ENCODE measurements around the gene CACNA1D. TPM values are rescaled to one million over a fixed set of nuclear protein-coding genes. Genes with fewer than 3 reads are reported as not detected.

The CACNA1D gene
- total RNA-seq, 2 experiments from 2014 or later: not detected

DNA sequence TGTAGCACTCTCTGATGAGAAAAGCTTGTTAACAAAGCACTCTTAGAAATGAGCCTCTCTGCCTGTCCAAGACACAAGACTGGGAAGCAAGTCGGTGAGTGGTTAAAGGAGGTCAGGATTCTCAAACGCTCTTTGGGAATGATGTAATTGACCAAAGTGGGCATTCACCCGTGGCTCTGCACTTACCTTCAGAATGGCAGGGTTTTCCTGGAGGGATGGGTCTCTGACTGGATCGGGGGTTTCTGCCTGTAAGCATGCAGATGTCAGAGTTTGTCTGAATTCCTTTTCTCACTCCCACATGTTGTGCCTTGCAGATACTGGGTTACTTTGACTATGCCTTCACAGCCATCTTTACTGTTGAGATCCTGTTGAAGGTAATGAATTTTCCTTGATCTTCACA, 245.6 kb downstream of the CACNA1D start:
- Mint-ChIP-seq H3K9me3 (no peaks in the 10 kb centered on the region), H3K27me3 (peaks cover 2% of the 10 kb centered on the region), H3K36me3 (ENCODE audit: low read depth) (no peaks in the 10 kb centered on the region), H3K4me3 (no peak overlapping the region), H3K27ac (no peak overlapping the region), H3K4me1 (ENCODE audit: low read depth) (no peaks in the 10 kb centered on the region)
- DNase-seq (no peak), ATAC-seq (no peak)
- CTCF ChIA-PET: no interaction called here
- POLR2A ChIA-PET: no interaction called here
- intact Hi-C loops (cut with micrococcal nuclease): no loop called here
- TF ChIP-seq, protein P1, sequence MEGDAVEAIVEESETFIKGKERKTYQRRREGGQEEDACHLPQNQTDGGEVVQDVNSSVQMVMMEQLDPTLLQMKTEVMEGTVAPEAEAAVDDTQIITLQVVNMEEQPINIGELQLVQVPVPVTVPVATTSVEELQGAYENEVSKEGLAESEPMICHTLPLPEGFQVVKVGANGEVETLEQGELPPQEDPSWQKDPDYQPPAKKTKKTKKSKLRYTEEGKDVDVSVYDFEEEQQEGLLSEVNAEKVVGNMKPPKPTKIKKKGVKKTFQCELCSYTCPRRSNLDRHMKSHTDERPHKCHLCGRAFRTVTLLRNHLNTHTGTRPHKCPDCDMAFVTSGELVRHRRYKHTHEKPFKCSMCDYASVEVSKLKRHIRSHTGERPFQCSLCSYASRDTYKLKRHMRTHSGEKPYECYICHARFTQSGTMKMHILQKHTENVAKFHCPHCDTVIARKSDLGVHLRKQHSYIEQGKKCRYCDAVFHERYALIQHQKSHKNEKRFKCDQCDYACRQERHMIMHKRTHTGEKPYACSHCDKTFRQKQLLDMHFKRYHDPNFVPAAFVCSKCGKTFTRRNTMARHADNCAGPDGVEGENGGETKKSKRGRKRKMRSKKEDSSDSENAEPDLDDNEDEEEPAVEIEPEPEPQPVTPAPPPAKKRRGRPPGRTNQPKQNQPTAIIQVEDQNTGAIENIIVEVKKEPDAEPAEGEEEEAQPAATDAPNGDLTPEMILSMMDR (IDR thresholded peaks at IDR 0.05): no peak

DNA sequence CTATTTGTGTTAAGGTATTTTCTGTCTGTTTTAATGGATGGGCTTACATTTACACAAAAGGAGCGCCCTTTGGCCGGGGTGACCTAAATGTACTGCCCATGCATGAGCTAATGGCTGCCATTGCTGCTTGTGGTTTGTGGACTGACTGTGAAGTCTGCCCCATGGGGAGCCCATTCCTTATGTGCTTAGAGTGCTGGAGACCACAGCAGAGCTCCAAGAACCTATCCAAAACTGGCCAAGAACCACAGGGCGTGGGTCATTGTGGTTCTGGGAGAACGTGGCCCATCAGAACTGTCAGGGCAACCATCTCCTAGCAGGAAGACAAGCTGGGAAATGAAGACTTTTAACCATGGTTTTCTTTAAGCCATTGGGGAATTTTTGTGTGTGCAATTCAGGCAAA, 246.5 kb downstream of the CACNA1D start:
- no peak overlapping the region for H3K4me3 Mint-ChIP-seq
- no peaks in the 10 kb centered on the region for H3K4me1 Mint-ChIP-seq (ENCODE audit: low read depth)
- peaks cover 2% of the 10 kb centered on the region for H3K27me3 Mint-ChIP-seq
- no peak overlapping the region for H3K27ac Mint-ChIP-seq
- no peak for DNase-seq
- intact Hi-C loops (cut with micrococcal nuclease): no loop called here
- no peaks in the 10 kb centered on the region for H3K9me3 Mint-ChIP-seq
- ChIA-PET POLR2A (interaction anchor here (1.2 kb wide), 2 partner anchors 10 to 129 kb away, joined by 3 read pairs; no protein-coding TSS in a partner anchor), CTCF (no interaction called here)
- no peak for ATAC-seq
- H3K36me3 Mint-ChIP-seq (ENCODE audit: low read depth): no peaks in the 10 kb centered on the region
- TF ChIP-seq, protein P1 (IDR thresholded peaks at IDR 0.05): no peak

DNA sequence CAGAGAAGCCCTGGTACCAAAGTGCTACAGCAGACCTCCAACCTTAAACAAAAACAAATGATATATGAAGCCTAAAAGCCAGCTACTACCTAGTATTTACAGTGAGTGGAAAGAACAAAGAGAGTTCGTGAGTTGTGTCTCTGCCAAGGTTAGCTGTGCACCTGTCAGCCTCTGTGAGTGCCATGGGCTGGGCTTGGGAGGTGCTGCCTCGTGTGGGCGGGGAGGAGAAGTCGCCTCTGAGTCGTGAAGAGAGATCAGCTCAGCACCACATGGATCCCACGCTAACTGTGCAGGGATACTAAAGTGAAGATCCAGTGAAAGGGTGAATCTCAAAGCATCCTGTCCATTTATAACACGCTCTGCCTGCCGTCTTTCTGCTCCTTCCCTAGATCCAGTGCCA, 249.9 kb downstream of the CACNA1D start:
- CTCF ChIA-PET: no interaction called here
- intact Hi-C loops (cut with micrococcal nuclease): no loop called here
- Mint-ChIP-seq H3K4me3 (no peak overlapping the region), H3K27me3 (peaks cover 2% of the 10 kb centered on the region), H3K27ac (no peak overlapping the region), H3K36me3 (ENCODE audit: low read depth) (no peaks in the 10 kb centered on the region), H3K4me1 (ENCODE audit: low read depth) (no peaks in the 10 kb centered on the region), H3K9me3 (no peaks in the 10 kb centered on the region)
- DNase-seq (no peak), ATAC-seq (no peak)
- POLR2A ChIA-PET: no interaction called here
- TF ChIP-seq, protein P1 (IDR thresholded peaks at IDR 0.05): no peak

DNA sequence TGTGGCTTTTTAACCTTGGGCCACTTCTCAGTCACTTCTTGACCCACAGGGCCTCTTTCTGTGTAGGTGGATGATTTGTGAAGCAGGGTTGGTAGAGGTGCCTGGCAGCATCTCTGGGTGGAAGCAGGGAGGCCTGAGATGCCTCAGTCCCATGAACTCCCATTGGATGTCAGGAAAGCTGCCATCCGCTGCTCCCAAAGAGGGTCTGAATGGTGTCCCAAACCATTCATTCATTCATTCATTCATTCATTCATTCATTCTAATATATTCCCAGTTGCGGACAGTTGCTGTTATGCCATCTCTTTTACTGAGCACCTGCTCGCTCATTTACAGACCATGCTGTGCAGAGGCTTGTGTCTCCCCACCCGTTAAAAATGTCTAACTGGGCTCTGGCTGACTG, 253.1 kb downstream of the CACNA1D start:
- H3K4me1 Mint-ChIP-seq (ENCODE audit: low read depth): no peaks in the 10 kb centered on the region
- ATAC-seq (no peak), DNase-seq (no peak)
- no peak overlapping the region for H3K27ac Mint-ChIP-seq
- no peaks in the 10 kb centered on the region for H3K9me3 Mint-ChIP-seq
- H3K36me3 Mint-ChIP-seq (ENCODE audit: low read depth): no peaks in the 10 kb centered on the region
- POLR2A ChIA-PET: no interaction called here
- intact Hi-C loops (cut with micrococcal nuclease): no loop called here
- no peaks in the 10 kb centered on the region for H3K27me3 Mint-ChIP-seq
- TF ChIP-seq, protein P1 (IDR thresholded peaks at IDR 0.05): no peak
- H3K4me3 Mint-ChIP-seq: no peak overlapping the region
- CTCF ChIA-PET: no interaction called here

DNA sequence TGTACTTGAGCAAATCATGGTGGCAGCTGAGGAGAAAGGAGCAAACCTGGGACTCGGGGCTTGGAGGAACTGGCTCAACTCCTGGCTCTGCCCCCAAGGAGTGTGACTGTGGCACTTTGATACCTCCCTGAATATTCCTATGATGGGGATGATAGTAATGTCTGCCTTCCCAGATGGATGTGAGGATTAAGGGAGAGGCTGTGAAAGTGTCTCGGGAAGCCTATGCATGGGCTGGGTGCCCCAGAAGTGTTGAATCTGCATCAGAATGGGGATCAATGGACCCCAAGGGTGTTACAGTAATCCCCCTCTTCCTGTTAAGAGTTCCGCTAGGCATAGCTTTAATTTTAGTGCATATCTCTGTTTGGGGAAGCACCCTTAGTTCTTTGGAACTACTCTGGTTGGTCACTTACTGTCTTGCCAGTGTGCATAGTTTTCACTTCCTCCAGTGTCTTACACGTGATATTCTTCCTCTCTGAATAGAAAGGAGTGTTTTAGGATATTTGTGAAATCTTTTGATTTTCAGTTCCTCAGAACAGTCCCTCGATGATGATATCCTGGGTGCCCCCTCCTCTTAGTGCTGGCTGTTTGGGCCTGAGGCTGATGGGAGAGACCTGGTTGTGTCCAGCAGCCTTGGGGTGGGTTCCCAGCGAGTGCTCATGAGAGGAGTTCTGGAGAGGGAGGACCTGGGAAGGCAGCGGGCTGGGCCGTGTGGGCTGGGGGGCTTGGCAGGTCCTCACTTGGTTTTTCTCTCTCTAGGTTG, 254.3 kb downstream of the CACNA1D start:
- TF ChIP-seq, protein P1 (IDR thresholded peaks at IDR 0.05): no peak
- Mint-ChIP-seq H3K36me3 (ENCODE audit: low read depth) (no peaks in the 10 kb centered on the region), H3K4me3 (no peak overlapping the region), H3K4me1 (ENCODE audit: low read depth) (peaks cover 5% of the 10 kb centered on the region), H3K27ac (no peak overlapping the region), H3K27me3 (no peaks in the 10 kb centered on the region), H3K9me3 (no peaks in the 10 kb centered on the region)
- intact Hi-C loops (cut with micrococcal nuclease): no loop called here
- ATAC-seq (no peak), DNase-seq (no peak)
- CTCF ChIA-PET: no interaction called here
- POLR2A ChIA-PET: no interaction called here

Data from activated CD8-positive, alpha-beta T cell treated with anti-CD3 and anti-CD28 coated beads for 36 hours (primary cell).